IMR-90 (cell line): ENCODE measurements around the gene GALP. TPM values are rescaled to one million over a fixed set of nuclear protein-coding genes. Genes with fewer than 3 reads are reported as not detected.

Source experiments
- ATAC-seq: fragments of 200-7000 bp; cut with Tn5 transposase; 2 replicates; pipeline ENCODE4 v1.9.1; 2020; ENCODE audit warnings: low read depth, mild to moderate bottlenecking, moderate library complexity
- BruUV-seq: library from RNA; stranded (reverse); fragments of 400-500 nt; replicated peaks from 2 replicates; lab custom pipeline; 2021; lab: Mats Ljungman, UMichigan
- CTCF ChIA-PET: fragments of 300-600 bp; formaldehyde crosslinking; extraction: SDS; loops from one replicate; lab custom pipeline; 2021; ENCODE audit warnings: antibody characterized with exemption; lab: Yijun Ruan, JAX
- POLR2A ChIA-PET: fragments of 300-600 bp; sonication (Branson Sonifier 250); formaldehyde crosslinking; loops from one replicate; lab custom pipeline; 2022; ENCODE audit warnings: antibody characterized with exemption; ENCODE audit not compliant: unreplicated experiment; lab: Charles Lee
- DNase-seq: peaks from one replicate; pipeline ENCODE4 v3.0.0; 2013
- H2AFZ ChIP-seq: replicated peaks from 2 replicates; pipeline ENCODE3; 2013; ENCODE audit warnings: low read length, mild to moderate bottlenecking; ENCODE audit not compliant: poor library complexity
- H2AK5ac ChIP-seq: 2 replicates; pipeline ENCODE4 v1.6.1; 2013; ENCODE audit warnings: low read depth, low read length, inconsistent platforms
- H2AK9ac ChIP-seq: replicated peaks from 2 replicates; pipeline ENCODE3; 2013; ENCODE audit warnings: mild to moderate bottlenecking, low read depth, low read length, moderate library complexity; ENCODE audit not compliant: poor library complexity
- H2BK120ac ChIP-seq: 2 replicates; pipeline ENCODE4 v1.6.1; 2013; ENCODE audit warnings: low read depth, low read length, inconsistent platforms
- H2BK15ac ChIP-seq: 3 replicates; pipeline ENCODE4 v1.6.1; 2013; ENCODE audit warnings: low read depth, low read length, inconsistent platforms
- H2BK20ac ChIP-seq: 2 replicates; pipeline ENCODE4 v1.6.1; 2013; ENCODE audit warnings: low read depth, mild to moderate bottlenecking, inconsistent platforms, low read length, moderate library complexity
- H2BK5ac ChIP-seq: 2 replicates; pipeline ENCODE4 v1.6.1; 2013; ENCODE audit warnings: mild to moderate bottlenecking, low read depth, low read length, inconsistent platforms; ENCODE audit not compliant: poor library complexity, severe bottlenecking
- H3K14ac ChIP-seq: replicated peaks from 2 replicates; pipeline ENCODE4 v1.6.1; 2013; ENCODE audit warnings: low read depth, low read length, inconsistent platforms
- H3K18ac ChIP-seq: 2 replicates; pipeline ENCODE4 v1.6.1; 2013; ENCODE audit warnings: low read depth, low read length, control low read depth
- H3K23ac ChIP-seq: 2 replicates; pipeline ENCODE4 v1.6.1; 2013; ENCODE audit warnings: low read depth, low read length, inconsistent platforms
- H3K27ac ChIP-seq: 2 replicates; pipeline ENCODE4 v1.5.1; 2013; ENCODE audit warnings: mild to moderate bottlenecking, control low read depth, low read length; ENCODE audit not compliant: insufficient read depth
- H3K27me3 ChIP-seq: 2 replicates; pipeline ENCODE4 v1.6.1; 2013; ENCODE audit warnings: low read length; ENCODE audit not compliant: control insufficient read depth, insufficient read depth
- H3K36me3 ChIP-seq: 2 replicates; pipeline ENCODE4 v1.6.1; 2013; ENCODE audit warnings: low read length, mixed read lengths; ENCODE audit not compliant: control insufficient read depth, insufficient read depth
- H3K4ac ChIP-seq: 2 replicates; pipeline ENCODE4 v1.6.1; 2013; ENCODE audit warnings: low read depth, low read length, inconsistent platforms
- H3K4me1 ChIP-seq: 2 replicates; pipeline ENCODE4 v1.6.1; 2013; ENCODE audit warnings: low read length, mixed read lengths; ENCODE audit not compliant: control insufficient read depth, insufficient read depth
- H3K4me2 ChIP-seq: 2 replicates; pipeline ENCODE4 v1.6.1; 2013; ENCODE audit warnings: low read depth, mild to moderate bottlenecking, control low read depth, low read length, moderate library complexity
- H3K4me3 ChIP-seq: 2 replicates; pipeline ENCODE4 v1.5.1; 2013; ENCODE audit warnings: low read depth, mild to moderate bottlenecking, control low read depth, low read length, moderate library complexity; ENCODE audit not compliant: insufficient read depth
- H3K56ac ChIP-seq: 2 replicates; pipeline ENCODE4 v1.6.1; 2013; ENCODE audit warnings: low read length, inconsistent platforms; ENCODE audit not compliant: insufficient read depth; ENCODE audit errors: extremely low read depth
- H3K79me1 ChIP-seq, 2 experiments: 2 replicates each; pipeline ENCODE4 v1.6.1; 2013; ENCODE audit warnings: low read length in 2 of 2, inconsistent platforms in 1 of 2, low read depth in 1 of 2
- H3K9ac ChIP-seq: 2 replicates; pipeline ENCODE4 v1.6.1; 2013; ENCODE audit warnings: low read depth, low read length, control low read depth
- H3K9me1 ChIP-seq: 2 replicates; pipeline ENCODE4 v1.6.1; 2013; ENCODE audit warnings: low read length, inconsistent platforms; ENCODE audit not compliant: insufficient read depth
- H3K9me3 ChIP-seq: 2 replicates; pipeline ENCODE4 v1.6.1; 2013; ENCODE audit warnings: low read length; ENCODE audit not compliant: control insufficient read depth, insufficient read depth
- H4K20me1 ChIP-seq: 2 replicates; pipeline ENCODE4 v1.6.1; 2013; ENCODE audit warnings: low read length, inconsistent platforms; ENCODE audit not compliant: insufficient read depth
- H4K5ac ChIP-seq: 2 replicates; pipeline ENCODE4 v1.6.1; 2013; ENCODE audit warnings: mild to moderate bottlenecking, low read depth, low read length, control low read depth
- H4K8ac ChIP-seq, 2 experiments: 2 replicates each; pipeline ENCODE4 v1.6.1; 2013; ENCODE audit warnings: low read depth in 2 of 2, low read length in 2 of 2, control low read depth in 1 of 2, inconsistent platforms in 1 of 2
- H4K91ac ChIP-seq: 2 replicates; pipeline ENCODE4 v1.6.1; 2013; ENCODE audit warnings: low read depth, low read length, inconsistent platforms; ENCODE audit not compliant: insufficient read depth
- BHLHE40 ChIP-seq: fragments of 150-350 bp; IDR thresholded peaks from 2 replicates; pipeline ENCODE4 v1.6.1; 2016; ENCODE audit warnings: mild to moderate bottlenecking, low read depth, low read length
- CEBPB ChIP-seq: IDR thresholded peaks from 2 replicates; pipeline ENCODE4 v1.6.1; 2012; ENCODE audit warnings: low read depth, low read length, improper control_type of control experiment
- CHD1 ChIP-seq: IDR thresholded peaks from 2 replicates; pipeline ENCODE4 v1.6.1; 2012; ENCODE audit warnings: low read depth, low read length, improper control_type of control experiment
- CTCF ChIP-seq: conservative IDR thresholded peaks from 2 replicates; pipeline ENCODE4 v1.5.1; 2012; ENCODE audit warnings: mild to moderate bottlenecking, low read depth, low read length, improper control_type of control experiment
- ELK1 ChIP-seq: fragments of 150-350 bp; IDR thresholded peaks from 2 replicates; pipeline ENCODE4 v1.6.1; 2016; ENCODE audit warnings: low read depth, mild to moderate bottlenecking, low read length, moderate library complexity, borderline replicate concordance
- FOS ChIP-seq: fragments of 150-350 bp; IDR thresholded peaks from 2 replicates; pipeline ENCODE4 v1.6.1; 2016; ENCODE audit warnings: low read depth, low read length
- MAZ ChIP-seq: IDR thresholded peaks from 2 replicates; pipeline ENCODE4 v1.6.1; 2012; ENCODE audit warnings: low read depth, mild to moderate bottlenecking, low read length, improper control_type of control experiment, moderate library complexity, borderline replicate concordance
- MXI1 ChIP-seq: IDR thresholded peaks from 2 replicates; pipeline ENCODE4 v1.6.1; 2012; ENCODE audit warnings: low read depth, mild to moderate bottlenecking, low read length, moderate library complexity, borderline replicate concordance
- RAD21 ChIP-seq: IDR thresholded peaks from 2 replicates; pipeline ENCODE4 v1.6.1; 2012; ENCODE audit warnings: low read length, improper control_type of control experiment
- RCOR1 ChIP-seq: IDR thresholded peaks from 2 replicates; pipeline ENCODE4 v1.6.1; 2012; ENCODE audit warnings: mild to moderate bottlenecking, low read length, improper control_type of control experiment; ENCODE audit not compliant: insufficient replicate concordance
- RFX5 ChIP-seq: IDR thresholded peaks from 2 replicates; pipeline ENCODE4 v1.8.0; 2012; ENCODE audit warnings: low read depth, mild to moderate bottlenecking, low read length, moderate library complexity
- SMC3 ChIP-seq: fragments of 150-350 bp; IDR thresholded peaks from 2 replicates; pipeline ENCODE4 v1.6.1; 2016; ENCODE audit warnings: low read depth, mild to moderate bottlenecking, antibody characterized with exemption, low read length, moderate library complexity
- USF2 ChIP-seq: fragments of 150-350 bp; IDR thresholded peaks from 2 replicates; pipeline ENCODE4 v1.6.1; 2017; ENCODE audit warnings: mild to moderate bottlenecking, antibody characterized with exemption, low read length, low read depth
- WGBS, 2 experiments: methylation state at CpG; one replicate each; pipeline versions ENCODE4 v1.1.5 to v1.1.7; 2013; ENCODE audit warnings: missing lambda C conversion rate in 2 of 2; ENCODE audit not compliant: insufficient read length in 1 of 2; ENCODE audit errors: extremely low coverage in 2 of 2; 5-methylcytosine and 5-hydroxymethylcytosine counted together
- dilution Hi-C: fragments of 300-500 bp; cut with HindIII; formaldehyde crosslinking; loops from one replicate; pipeline ENCODE4 v1.14.3; 2018; ENCODE audit warnings: low sequenced_read_pairs; ENCODE audit not compliant: unreplicated experiment
- in situ Hi-C: fragments of 300-500 bp; cut with MboI; formaldehyde crosslinking; loops from 3 replicates; pipeline ENCODE4 v1.14.3; 2019; ENCODE audit warnings: low sequenced_read_pairs, inconsistent platforms, mixed read lengths
- intact Hi-C: fragments of 100-400 bp; cut with micrococcal nuclease; formaldehyde crosslinking; loops from 2 replicates; pipeline ENCODE4 v1.10.0; 2022
- polyA plus RNA-seq, 3 experiments: library from polyadenylated mRNA; depleted of rRNA; stranded (reverse); fragments of >200 nt; gene quantifications; 2 replicates each; pipeline ENCODE4 v1.2.3, GENCODE V29; 2012; ENCODE audit warnings: low replicate concordance in 1 of 3
- total RNA-seq: library from RNA; depleted of rRNA; stranded (reverse); fragments of >200 nt; gene quantifications from 2 replicates; pipeline ENCODE4 v1.2.3, GENCODE V29; 2012

GALP gene
- total and polyA plus RNA-seq, 2 of the 4 experiments (the other 2 are of a cell fraction) = not detected

DNA sequence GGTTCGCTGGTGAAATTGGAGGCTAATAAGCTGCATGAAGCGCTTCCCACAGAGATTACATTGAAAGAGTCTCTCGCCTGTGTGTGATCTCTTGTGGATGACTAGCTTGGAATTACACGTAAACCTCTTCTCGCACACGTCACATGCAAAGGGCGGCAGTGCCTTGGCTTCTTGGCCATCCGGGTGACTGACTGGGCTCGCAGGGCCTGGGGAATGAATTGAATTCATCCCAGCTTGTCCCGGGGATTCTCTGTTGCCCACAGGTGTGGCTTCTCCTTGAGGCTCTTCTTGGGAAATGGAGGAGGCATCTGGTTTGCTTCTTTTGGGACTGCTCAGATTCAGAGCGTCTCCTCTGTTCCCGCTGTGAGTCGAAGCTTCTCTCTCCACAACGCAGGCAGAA lies 46.0 kb downstream of the GALP start:
- H2AK5ac ChIP-seq = no peak overlapping the region
- no peak overlapping the region for H3K4ac ChIP-seq
- H3K4me3 ChIP-seq = no peak overlapping the region
- H3K56ac ChIP-seq = no peak overlapping the region
- no peaks in the 10 kb centered on the region for H3K27me3 ChIP-seq
- ATAC-seq (no peak), DNase-seq (no peak)
- intact Hi-C loops (no loop called here), in situ Hi-C loops (no loop called here), dilution Hi-C loops (no loop called here)
- TF ChIP-seq RAD21 (no peak), MAZ (no peak), MXI1 (no peak), ELK1 (no peak), RFX5 (no peak), BHLHE40 (no peak), USF2 (no peak), CHD1 (no peak), CTCF (no peak), FOS (no peak), CEBPB (no peak), SMC3 (no peak), RCOR1 (no peak)
- no peaks in the 10 kb centered on the region for H3K4me1 ChIP-seq
- no peak overlapping the region for H3K18ac ChIP-seq
- H3K4me2 ChIP-seq = no peak overlapping the region
- BruUV-seq = no TSS peak
- no peak overlapping the region for H3K14ac ChIP-seq
- H3K27ac ChIP-seq = no peak overlapping the region
- WGBS, 2 experiments = 75% methylated on average over 2 of the region's 14 CpGs; no CpG with 5 or more reads in 1 of the 2 experiments
- H3K9me3 ChIP-seq = peaks cover 5% of the 10 kb centered on the region; the same call in 1 of the 2 replicates
- no peak overlapping the region for H2BK20ac ChIP-seq
- H3K9me1 ChIP-seq = no peaks in the 10 kb centered on the region
- no peaks in the 10 kb centered on the region for H3K79me1 ChIP-seq
- no peak overlapping the region for H3K23ac ChIP-seq
- no peak overlapping the region for H2AK9ac ChIP-seq
- H2AFZ ChIP-seq = no peak overlapping the region
- H3K36me3 ChIP-seq = no peaks in the 10 kb centered on the region
- no peak overlapping the region for H3K9ac ChIP-seq
- H4K8ac ChIP-seq = no peak overlapping the region
- H4K91ac ChIP-seq = no peak overlapping the region
- no peak overlapping the region for H2BK15ac ChIP-seq
- CTCF ChIA-PET = no interaction called here
- H2BK5ac ChIP-seq = no peak overlapping the region
- no peaks in the 10 kb centered on the region for H4K20me1 ChIP-seq
- POLR2A ChIA-PET = no interaction called here
- no peak overlapping the region for H4K5ac ChIP-seq
- no peak overlapping the region for H2BK120ac ChIP-seq
